Stimulated activated naive B cell treated with anti-CD40 and anti-IgM and Interleukin-4, amounts not matched to agents 10 μg/mL and 1 μg/mL and 100 μg/mL, for 72 hours (primary cell): ENCODE data around the gene CLCA2.

ENCODE experiments used
- ATAC-seq, 2 donors: fragments of 150-1000 bp; cut with Tn5 transposase; replicated peaks; 2 replicates each; pipeline ENCODE4 v1.10.0; 2021; ENCODE audit warnings: moderate library complexity in 1 of 2
- DNase-seq: peaks from one replicate; pipeline ENCODE4 v3.0.0; 2021
- H3K27ac Mint-ChIP-seq: one replicate; pipeline ENCODE4 v1.8.0; 2022; ENCODE audit warnings: mild to moderate bottlenecking, mixed read lengths
- H3K27me3 Mint-ChIP-seq, 2 donors: one replicate each; pipeline ENCODE4 v1.8.0; 2022; ENCODE audit warnings: mixed read lengths in 2 of 2
- H3K36me3 Mint-ChIP-seq, 2 donors: one replicate each; pipeline ENCODE4 v1.8.0; 2022; ENCODE audit warnings: mixed read lengths in 2 of 2, mild to moderate bottlenecking in 1 of 2
- H3K4me1 Mint-ChIP-seq, 2 donors: one replicate each; pipeline ENCODE4 v1.8.0; 2022; ENCODE audit warnings: mixed read lengths in 2 of 2, mild to moderate bottlenecking in 1 of 2
- H3K4me3 Mint-ChIP-seq, 2 donors: one replicate each; pipeline ENCODE4 v1.8.0; 2022; ENCODE audit warnings: mild to moderate bottlenecking in 2 of 2, mixed read lengths in 2 of 2, moderate library complexity in 1 of 2
- H3K9me3 Mint-ChIP-seq, 2 donors: one replicate each; pipeline ENCODE4 v1.8.0; 2022; ENCODE audit warnings: mixed read lengths in 2 of 2, mild to moderate bottlenecking in 1 of 2

Gene CLCA2

GRCh38 chr1:86423873-86424272 is at the start of gene CLCA2:
TSS of gene CLCA2 (plus strand) at chr1:86424171. CDS start at chr1:86424248, 77 bp downstream.
- H3K4me1 Mint-ChIP-seq, result peaks cover 2 to 6% of the 10 kb centered on the region in 2 donors
- no peaks in the 10 kb centered on the region for H3K36me3 Mint-ChIP-seq

GRCh38 chr1:86375688-86376087 is 48.3 kb upstream of the CLCA2 start:
- ATAC-seq (no peak), DNase-seq (no peak)
- H3K9me3 Mint-ChIP-seq, result peaks cover 12 to 14% of the 10 kb centered on the region in 2 donors
- no peaks in the 10 kb centered on the region for H3K4me1 Mint-ChIP-seq
- no peak overlapping the region for H3K4me3 Mint-ChIP-seq
- no peak overlapping the region for H3K27ac Mint-ChIP-seq
- no peaks in the 10 kb centered on the region for H3K27me3 Mint-ChIP-seq
- peaks cover 34 to 54% of the 10 kb centered on the region in 2 donors for H3K36me3 Mint-ChIP-seq

More at GRCh38 chr1:86423873-86424272, at the start of gene CLCA2:
- Mint-ChIP-seq H3K9me3 (no peaks in the 10 kb centered on the region), H3K4me3 (no peak within 1 kb of the TSS), H3K27me3 (peaks cover 5 to 6% of the 10 kb centered on the region in 2 donors), H3K27ac (no peak within 1 kb of the TSS)
- no peak for DNase-seq
- no peak for ATAC-seq

GRCh38 chr1:86377341-86377740 is 46.6 kb upstream of the CLCA2 start:
- H3K4me1 Mint-ChIP-seq, result no peaks in the 10 kb centered on the region
- peak overlapping the region; percentile 20 for H3K27ac Mint-ChIP-seq
- H3K36me3 Mint-ChIP-seq, result peaks cover 32 to 50% of the 10 kb centered on the region in 2 donors
- H3K9me3 Mint-ChIP-seq, result peaks cover 12 to 14% of the 10 kb centered on the region in 2 donors
- no peak for ATAC-seq
- no peak for DNase-seq
- H3K4me3 Mint-ChIP-seq, result no peak overlapping the region
- no peaks in the 10 kb centered on the region for H3K27me3 Mint-ChIP-seq

GRCh38 chr1:86378813-86379212 is 45.2 kb upstream of the CLCA2 start:
- peaks cover 12 to 14% of the 10 kb centered on the region in 2 donors for H3K9me3 Mint-ChIP-seq
- no peak for ATAC-seq
- DNase-seq, result no peak
- H3K27ac Mint-ChIP-seq, result no peak overlapping the region
- no peak overlapping the region for H3K4me3 Mint-ChIP-seq
- H3K4me1 Mint-ChIP-seq, result no peaks in the 10 kb centered on the region
- peaks cover 31 to 39% of the 10 kb centered on the region in 2 donors for H3K36me3 Mint-ChIP-seq
- no peaks in the 10 kb centered on the region for H3K27me3 Mint-ChIP-seq

- Mint-ChIP-seq H3K27ac (no peak overlapping the region), H3K27me3 (no peaks in the 10 kb centered on the region), H3K4me3 (no peak overlapping the region), H3K4me1 (no peaks in the 10 kb centered on the region), H3K9me3 (peaks cover 12 to 14% of the 10 kb centered on the region in 2 donors), H3K36me3 (peaks cover 29 to 30% of the 10 kb centered on the region in 2 donors)
- ATAC-seq, result peak in 1 of 2 donors; percentile 38
- DNase-seq, result no peak
Observed at GRCh38 chr1:86380257-86380861, 43.6 kb upstream of the CLCA2 start.

- ATAC-seq (no peak), DNase-seq (no peak)
- peaks cover 12 to 14% of the 10 kb centered on the region in 2 donors for H3K9me3 Mint-ChIP-seq
- no peaks in the 10 kb centered on the region for H3K4me1 Mint-ChIP-seq
- H3K36me3 Mint-ChIP-seq, result peaks cover 28% of the 10 kb centered on the region in 2 donors
- H3K27ac Mint-ChIP-seq, result no peak overlapping the region
- no peak overlapping the region for H3K4me3 Mint-ChIP-seq
- no peaks in the 10 kb centered on the region for H3K27me3 Mint-ChIP-seq
Observed at GRCh38 chr1:86381223-86381622, 42.7 kb upstream of the CLCA2 start.

GRCh38 chr1:86382878-86383277 is 41.1 kb upstream of the CLCA2 start:
- DNase-seq, result no peak
- Mint-ChIP-seq H3K4me3 (no peak overlapping the region), H3K36me3 (peaks cover 11% of the 10 kb centered on the region in 2 donors), H3K4me1 (no peaks in the 10 kb centered on the region), H3K9me3 (peaks cover 5% of the 10 kb centered on the region in 2 donors), H3K27ac (no peak overlapping the region), H3K27me3 (no peaks in the 10 kb centered on the region)
- ATAC-seq, result no peak

GRCh38 chr1:86387916-86388627 is 35.9 kb upstream of the CLCA2 start:
- Mint-ChIP-seq H3K4me3 (no peak overlapping the region), H3K27me3 (no peaks in the 10 kb centered on the region), H3K36me3 (peaks cover 5 to 11% of the 10 kb centered on the region in 2 donors), H3K27ac (no peak overlapping the region), H3K4me1 (peaks cover 14 to 25% of the 10 kb centered on the region in 2 donors), H3K9me3 (peaks cover 0 to 3% of the 10 kb centered on the region in 2 donors)
- DNase-seq, result no peak
- ATAC-seq, result no peak

- peaks cover 5 to 11% of the 10 kb centered on the region in 2 donors for H3K36me3 Mint-ChIP-seq
- ATAC-seq, result no peak
- H3K27me3 Mint-ChIP-seq, result no peaks in the 10 kb centered on the region
- no peak for DNase-seq
- H3K9me3 Mint-ChIP-seq, result peaks cover 0 to 3% of the 10 kb centered on the region in 2 donors
- no peak overlapping the region for H3K27ac Mint-ChIP-seq
- H3K4me3 Mint-ChIP-seq, result no peak overlapping the region
- peaks cover 16 to 25% of the 10 kb centered on the region in 2 donors for H3K4me1 Mint-ChIP-seq
Observed at GRCh38 chr1:86388777-86389176, 35.2 kb upstream of the CLCA2 start.

- peak overlapping the region in 1 of 2 donors; percentile 2 for H3K4me3 Mint-ChIP-seq
- H3K4me1 Mint-ChIP-seq, result peaks cover 16 to 27% of the 10 kb centered on the region in 2 donors
- H3K27ac Mint-ChIP-seq, result no peak overlapping the region
- H3K9me3 Mint-ChIP-seq, result peaks cover 0 to 3% of the 10 kb centered on the region in 2 donors
- peaks cover 5 to 11% of the 10 kb centered on the region in 2 donors for H3K36me3 Mint-ChIP-seq
- no peaks in the 10 kb centered on the region for H3K27me3 Mint-ChIP-seq
- DNase-seq (no peak), ATAC-seq (no peak)
Observed at GRCh38 chr1:86389307-86389706, 34.7 kb upstream of the CLCA2 start.

- ATAC-seq (no peak), DNase-seq (no peak)
- peaks cover 22 to 42% of the 10 kb centered on the region in 2 donors for H3K4me1 Mint-ChIP-seq
- H3K4me3 Mint-ChIP-seq, result peak overlapping the region; percentile 11 to 27
- peak overlapping the region; percentile 32 for H3K27ac Mint-ChIP-seq
- peaks cover 0 to 3% of the 10 kb centered on the region in 2 donors for H3K9me3 Mint-ChIP-seq
- H3K27me3 Mint-ChIP-seq, result no peaks in the 10 kb centered on the region
- H3K36me3 Mint-ChIP-seq, result peaks cover 7 to 11% of the 10 kb centered on the region in 2 donors
Observed at GRCh38 chr1:86394416-86394815, 29.6 kb upstream of the CLCA2 start.

- peaks cover 14 to 27% of the 10 kb centered on the region in 2 donors for H3K4me1 Mint-ChIP-seq
- ATAC-seq (peak; percentile 100), DNase-seq (peak; percentile 85)
- H3K27me3 Mint-ChIP-seq, result no peaks in the 10 kb centered on the region
- H3K4me3 Mint-ChIP-seq, result peak within 1 kb of the TSS; percentile 93 to 94
- H3K36me3 Mint-ChIP-seq, result peaks cover 3 to 7% of the 10 kb centered on the region in 2 donors
- peaks cover 0 to 3% of the 10 kb centered on the region in 2 donors for H3K9me3 Mint-ChIP-seq
- H3K27ac Mint-ChIP-seq, result peak within 1 kb of the TSS; percentile 95
Observed at GRCh38 chr1:86395751-86396497, 28.0 kb upstream of the CLCA2 start, which contains the start of gene ODF2L. TSS of gene ODF2L (minus strand) at chr1:86396323. CDS start at chr1:86387027, 9,296 bp downstream.

GRCh38 chr1:86396498-86396890 is 27.5 kb upstream of the CLCA2 start:
- peaks cover 11 to 21% of the 10 kb centered on the region in 2 donors for H3K4me1 Mint-ChIP-seq
- ATAC-seq, result peak; percentile 14 to 21
- no peaks in the 10 kb centered on the region for H3K27me3 Mint-ChIP-seq

GRCh38 chr1:86409416-86410021 is 14.5 kb upstream of the CLCA2 start:
- H3K9me3 Mint-ChIP-seq, result no peaks in the 10 kb centered on the region
- DNase-seq, result no peak
- ATAC-seq, result no peak
- H3K27ac Mint-ChIP-seq, result no peak overlapping the region
- H3K4me1 Mint-ChIP-seq, result no peaks in the 10 kb centered on the region
- H3K27me3 Mint-ChIP-seq, result no peaks in the 10 kb centered on the region
- H3K36me3 Mint-ChIP-seq, result no peaks in the 10 kb centered on the region
- no peak overlapping the region for H3K4me3 Mint-ChIP-seq

More at GRCh38 chr1:86396498-86396890, 27.5 kb upstream of the CLCA2 start:
- Mint-ChIP-seq H3K9me3 (no peaks in the 10 kb centered on the region), H3K4me3 (peak overlapping the region; percentile 93 to 94), H3K36me3 (peaks cover 0 to 2% of the 10 kb centered on the region in 2 donors), H3K27ac (peak overlapping the region; percentile 95)
- no peak for DNase-seq
